DMS79 (cell line): ENCODE data around the gene SEMA3G.

Experiments used
- DNase-seq: peaks from one replicate; lab custom pipeline; 2025; lab: John Stamatoyannopoulos, UW

Gene SEMA3G

DNA sequence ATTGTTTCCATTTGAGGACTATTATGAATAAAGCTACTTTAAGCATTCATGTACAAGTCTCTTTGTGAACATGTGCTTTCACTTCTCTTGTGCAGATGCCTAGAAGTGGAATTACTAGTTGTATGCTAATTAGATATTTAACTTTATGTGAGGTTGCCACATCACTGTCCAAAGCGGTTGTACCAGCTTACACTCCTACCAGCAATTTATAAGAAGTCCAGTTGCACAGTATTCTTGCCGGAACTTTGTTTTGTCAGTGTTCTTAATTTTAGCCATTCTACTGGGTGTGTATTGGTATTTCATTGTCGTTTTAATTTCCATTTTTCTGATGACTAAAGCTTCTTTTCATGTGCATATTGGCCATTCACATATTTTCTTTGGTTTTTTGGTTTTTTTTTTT is 29.1 kb downstream of the SEMA3G start:
- no peak for DNase-seq

- DNase-seq = no peak
Observed at GRCh38 chr3:52408466-52408865, 36.4 kb downstream of the SEMA3G start.

DNA sequence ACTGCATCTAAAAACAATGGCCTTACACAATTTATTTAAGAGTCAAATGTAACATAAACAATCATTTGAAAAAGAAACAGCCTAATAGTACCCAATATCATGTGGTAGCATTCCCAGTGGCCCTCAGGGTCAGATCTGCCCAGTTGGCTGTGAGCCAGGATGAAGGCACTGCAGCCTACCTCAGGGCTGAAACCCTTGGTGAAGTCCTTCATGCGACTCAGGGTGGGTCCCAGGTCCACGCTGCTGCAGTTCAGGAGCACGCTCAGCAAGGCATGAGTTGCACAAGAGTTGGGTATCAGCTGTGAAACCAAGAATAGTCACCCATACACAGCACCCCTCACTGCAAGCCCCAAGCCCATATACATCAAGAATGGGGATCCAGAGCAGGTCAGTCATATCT is 37.1 kb downstream of the SEMA3G start:
- no peak for DNase-seq

GRCh38 chr3:52406791-52407510 is 38.0 kb downstream of the SEMA3G start:
- no peak for DNase-seq

GRCh38 chr3:52406231-52406661 is 38.7 kb downstream of the SEMA3G start:
- no peak for DNase-seq

DNA sequence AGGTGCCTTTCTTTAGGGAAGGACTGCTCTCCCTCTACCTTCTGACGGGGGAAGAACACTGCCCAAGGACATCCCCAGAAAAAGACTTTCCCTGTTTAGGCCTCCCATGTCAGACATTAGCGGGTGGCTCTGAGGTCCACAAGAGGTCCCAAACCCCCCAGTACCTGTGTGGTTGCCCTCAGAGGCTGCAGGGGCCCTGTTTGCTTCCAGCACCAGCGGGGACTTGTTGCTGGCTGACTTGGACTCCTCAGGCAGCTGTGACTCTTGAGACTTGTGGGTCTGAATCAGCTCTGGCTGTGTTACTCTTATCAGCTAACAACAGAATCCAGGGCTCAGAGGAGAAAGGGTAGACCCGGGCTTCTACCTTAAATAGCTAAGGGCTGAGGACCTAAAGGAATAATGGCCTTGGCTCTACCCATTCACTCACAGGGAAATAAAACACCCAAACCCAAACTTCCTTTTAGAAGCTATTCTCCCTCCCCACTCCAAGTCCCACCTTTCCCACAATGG is 39.2 kb downstream of the SEMA3G start:
- no peak for DNase-seq

- no peak for DNase-seq
Observed at GRCh38 chr3:52405066-52405465, 39.8 kb downstream of the SEMA3G start.

- DNase-seq = no peak
Observed at GRCh38 chr3:52404391-52404790, 40.5 kb downstream of the SEMA3G start.

DNA sequence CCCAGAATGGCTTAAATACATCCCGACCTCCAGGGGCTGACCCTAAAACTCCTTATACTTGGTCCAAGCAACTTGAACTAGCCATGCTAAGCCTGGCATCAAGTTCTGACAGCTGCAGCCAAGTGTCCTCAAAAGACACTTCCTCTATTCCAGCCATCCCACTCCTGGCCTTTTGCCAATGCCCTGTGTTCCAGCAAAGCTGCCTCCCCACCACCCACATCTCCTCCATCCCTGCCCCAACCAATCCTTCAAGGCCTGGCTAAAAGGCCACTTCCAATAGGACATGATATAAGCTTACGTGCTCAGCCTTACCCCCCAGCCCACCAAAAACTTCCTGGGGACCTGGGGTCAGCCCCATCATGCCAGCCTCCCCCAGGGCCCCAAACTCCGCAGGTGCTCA is 40.9 kb downstream of the SEMA3G start:
- no peak for DNase-seq

DNA sequence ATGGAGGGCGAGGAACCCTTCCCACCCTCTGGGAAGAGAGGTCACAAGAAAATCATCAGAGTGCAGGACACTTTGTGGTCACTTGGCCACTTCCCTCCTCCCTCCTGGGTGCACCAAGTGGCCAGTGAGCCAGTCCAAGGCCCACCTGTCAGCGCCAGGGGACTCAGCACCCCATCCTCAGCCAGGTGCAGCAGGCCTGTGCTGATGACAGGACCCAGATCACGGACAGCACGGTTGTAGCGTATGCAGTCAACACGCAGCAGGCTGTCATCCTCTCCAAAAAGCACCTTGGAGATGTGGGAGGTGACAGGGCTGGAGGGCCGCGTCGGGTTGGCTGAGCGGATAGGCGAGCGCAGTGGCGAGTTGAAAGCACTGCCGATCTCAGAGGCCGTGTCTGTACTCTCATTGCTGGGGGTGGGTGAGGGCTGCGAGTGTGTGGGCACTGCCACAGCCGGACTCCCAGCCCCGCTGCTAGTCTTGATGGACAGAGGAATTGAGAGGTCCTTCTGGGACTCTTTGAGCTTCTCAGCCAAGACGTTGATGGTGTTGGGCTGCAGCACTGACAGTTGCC is 41.5 kb downstream of the SEMA3G start:
- DNase-seq = no peak

GRCh38 chr3:52402706-52403270 is 42.1 kb downstream of the SEMA3G start:
- no peak for DNase-seq

DNA sequence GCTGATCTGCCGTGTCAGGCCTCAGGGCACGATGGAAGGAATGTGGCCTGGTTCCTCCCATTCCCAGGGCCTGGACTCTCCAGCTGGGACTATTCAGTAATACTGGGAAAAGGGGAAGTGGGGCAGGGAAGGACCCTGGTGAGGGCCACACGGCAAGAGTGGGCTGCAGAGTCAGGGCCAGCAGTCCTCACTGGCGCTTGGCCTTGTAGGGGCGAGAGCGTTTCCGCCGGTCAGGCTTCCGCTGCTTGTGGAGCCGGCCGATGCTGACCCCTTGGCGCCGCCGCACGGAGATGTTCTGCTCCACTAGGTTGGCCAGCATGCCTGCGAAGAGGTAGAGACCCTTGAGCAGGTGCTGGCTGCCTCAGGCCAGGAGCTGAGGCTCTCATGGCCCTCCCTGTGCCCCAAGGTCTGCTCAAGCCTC is 42.8 kb downstream of the SEMA3G start:
- DNase-seq = no peak

GRCh38 chr3:52401551-52401950 is 43.4 kb downstream of the SEMA3G start:
- no peak for DNase-seq

DNA sequence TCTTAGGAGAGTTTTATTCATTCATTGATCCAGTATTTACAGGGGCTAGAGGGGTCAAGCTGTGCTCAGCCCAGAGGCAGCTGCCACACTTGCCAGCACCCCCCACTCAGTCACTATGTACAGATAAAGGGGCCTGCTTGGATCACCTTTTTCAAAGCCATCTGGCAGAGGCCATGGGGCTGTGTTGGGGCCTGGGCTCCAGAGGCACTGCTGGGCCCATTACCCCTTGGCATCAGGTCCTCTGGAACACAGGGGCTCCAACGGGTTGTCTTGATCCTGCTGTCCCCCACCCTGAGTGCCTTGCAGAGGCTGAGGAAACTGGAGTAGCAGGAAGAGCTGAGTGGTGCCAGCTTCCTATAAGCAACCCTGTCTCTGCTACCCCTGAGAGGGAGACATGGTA is 43.9 kb downstream of the SEMA3G start:
- DNase-seq = no peak

DNA sequence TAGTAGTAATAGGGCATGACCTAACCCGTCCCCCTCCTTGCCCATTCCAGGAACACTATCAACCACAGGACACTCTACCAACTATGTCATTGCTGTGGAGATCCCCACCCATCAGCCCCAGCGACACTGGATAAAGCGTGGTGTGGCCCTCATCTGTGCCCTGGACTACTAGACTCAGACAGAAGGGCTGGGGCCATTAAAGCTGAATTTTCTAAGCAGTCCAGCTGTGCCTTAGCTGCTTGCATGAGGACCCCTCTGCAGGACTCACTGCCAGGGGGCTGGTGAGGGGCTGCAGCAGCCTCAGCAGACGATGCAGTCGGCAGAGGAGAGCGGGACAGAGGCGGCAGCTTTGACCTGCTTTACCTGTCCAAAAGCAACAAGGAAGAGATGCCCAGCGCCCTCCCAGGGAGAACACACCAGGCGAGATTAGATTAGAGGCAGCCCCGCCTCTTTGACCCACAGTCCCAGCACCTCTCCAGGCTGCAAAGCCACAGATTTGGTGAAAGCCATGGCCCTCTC is 44.6 kb downstream of the SEMA3G start:
- DNase-seq = no peak

- DNase-seq = no peak
Observed at GRCh38 chr3:52399593-52399992, 45.3 kb downstream of the SEMA3G start.

- DNase-seq = no peak
Observed at GRCh38 chr3:52399131-52399530, 45.8 kb downstream of the SEMA3G start.

DNA sequence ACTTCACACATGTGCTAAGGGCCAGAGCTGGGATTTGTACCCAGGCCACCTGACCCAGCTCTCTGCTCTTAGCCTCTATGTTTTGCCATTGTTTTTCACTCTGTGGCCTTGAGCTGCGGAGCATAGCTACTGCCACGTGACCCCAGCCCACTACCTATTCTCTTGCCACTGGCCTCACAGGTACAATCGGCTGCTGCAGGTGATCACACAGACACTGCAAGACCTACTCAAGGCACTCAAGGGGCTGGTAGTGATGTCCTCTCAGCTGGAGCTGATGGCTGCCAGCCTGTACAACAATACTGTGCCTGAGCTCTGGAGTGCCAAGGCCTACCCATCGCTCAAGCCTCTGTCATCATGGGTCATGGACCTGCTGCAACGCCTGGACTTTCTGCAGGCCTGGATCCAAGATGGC is 46.2 kb downstream of the SEMA3G start:
- DNase-seq = no peak

DNA sequence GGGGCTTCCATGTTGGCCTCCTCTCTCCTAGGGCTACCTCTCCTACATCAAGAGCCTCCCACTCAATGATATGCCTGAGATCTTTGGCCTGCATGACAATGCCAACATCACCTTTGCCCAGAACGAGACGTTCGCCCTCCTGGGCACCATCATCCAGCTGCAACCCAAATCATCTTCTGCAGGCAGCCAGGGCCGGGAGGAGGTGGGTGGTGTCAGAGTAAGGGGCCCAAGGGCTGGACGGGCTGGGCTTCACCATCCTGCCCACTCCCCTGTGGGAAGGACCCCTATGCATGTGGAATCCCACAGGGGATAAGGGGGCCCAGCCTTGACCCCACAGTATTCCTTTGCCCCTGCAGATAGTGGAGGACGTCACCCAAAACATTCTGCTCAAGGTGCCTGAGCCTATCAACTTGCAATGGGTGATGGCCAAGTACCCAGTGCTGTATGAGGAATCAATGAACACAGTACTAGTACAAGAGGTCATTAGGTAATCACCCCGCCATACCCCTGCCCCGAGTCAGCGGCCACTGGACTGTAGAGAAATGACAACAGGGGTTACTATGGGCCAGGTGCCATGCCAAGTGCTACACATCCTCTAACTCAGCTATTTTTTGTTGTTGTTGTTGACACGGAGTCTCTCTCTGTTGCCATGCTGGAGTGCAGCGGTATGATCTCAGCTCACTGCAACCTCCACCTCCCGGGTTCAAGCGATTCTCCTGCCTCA is 47.1 kb downstream of the SEMA3G start:
- no peak for DNase-seq

DNA sequence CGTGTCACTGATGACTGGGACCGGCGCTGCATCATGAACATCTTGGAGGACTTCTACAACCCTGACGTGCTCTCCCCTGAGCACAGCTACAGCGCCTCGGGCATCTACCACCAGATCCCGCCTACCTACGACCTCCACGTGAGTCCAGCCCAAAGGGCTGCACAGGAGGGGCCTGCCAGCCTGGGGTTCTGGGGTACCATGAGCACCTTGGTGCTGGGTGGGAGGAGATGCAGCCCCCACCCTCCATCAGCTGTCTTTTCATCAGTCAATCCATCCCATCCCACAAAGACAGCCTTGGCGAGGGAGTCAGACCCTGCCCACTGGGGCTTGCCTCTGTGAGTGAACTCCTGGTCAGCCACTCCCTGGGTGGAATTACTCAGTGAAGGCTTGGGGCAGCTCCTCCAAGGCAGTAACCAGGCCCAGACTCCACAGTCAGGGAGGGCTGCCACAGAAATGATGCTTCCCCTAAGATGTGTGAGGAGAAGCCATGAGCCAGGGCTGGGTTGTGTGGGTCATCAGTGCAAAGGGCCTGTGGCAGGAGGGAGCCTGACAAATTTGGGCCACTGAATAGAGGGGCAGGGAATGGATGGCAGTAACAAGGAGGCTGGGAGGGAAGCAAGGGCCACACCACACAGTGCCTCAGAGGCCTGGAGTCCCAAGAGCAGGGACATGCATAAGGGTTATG is 47.9 kb downstream of the SEMA3G start:
- no peak for DNase-seq

GRCh38 chr3:52396011-52396906 is 48.6 kb downstream of the SEMA3G start:
- DNase-seq = no peak
